NCI-H1092 treated with DMSO at 0.1 percent for 48 hours (cell line): ENCODE data around the gene PTPRM.
A peak's percentile ranks its signal among the peaks of the same experiment; 100 is the strongest.

ENCODE experiments used
- DNase-seq: peaks from one replicate; lab custom pipeline; 2025; lab: John Stamatoyannopoulos, UW

The PTPRM gene

GRCh38 chr18:8116341-8117005, 549.4 kb downstream of the PTPRM start:
- DNase-seq: no peak

- DNase-seq: no peak
These were observed 549.9 kb downstream of the PTPRM start for GRCh38 chr18:8117006-8117371.

GRCh38 chr18:8121101-8121500, 554.0 kb downstream of the PTPRM start:
- no peak for DNase-seq

- no peak for DNase-seq
These were observed 554.9 kb downstream of the PTPRM start for GRCh38 chr18:8121942-8122480.

- no peak for DNase-seq
These were observed 557.4 kb downstream of the PTPRM start for GRCh38 chr18:8124232-8125146.

- DNase-seq: no peak
These were observed 563.0 kb downstream of the PTPRM start for GRCh38 chr18:8130096-8130495.

GRCh38 chr18:8133032-8133431, 565.9 kb downstream of the PTPRM start:
- no peak for DNase-seq

GRCh38 chr18:8133888-8134287, 566.8 kb downstream of the PTPRM start:
- no peak for DNase-seq

GRCh38 chr18:8139127-8139527, 572.0 kb downstream of the PTPRM start:
- DNase-seq: no peak

GRCh38 chr18:8139891-8140406, 572.8 kb downstream of the PTPRM start:
- DNase-seq: no peak

GRCh38 chr18:8140841-8141501, 573.9 kb downstream of the PTPRM start:
- DNase-seq: no peak

GRCh38 chr18:8142131-8142711, 575.1 kb downstream of the PTPRM start:
- DNase-seq: no peak

- DNase-seq: no peak
These were observed 575.8 kb downstream of the PTPRM start for GRCh38 chr18:8142932-8143331.

- no peak for DNase-seq
These were observed 584.1 kb downstream of the PTPRM start for GRCh38 chr18:8151181-8151580.

- DNase-seq: no peak
These were observed 586.9 kb downstream of the PTPRM start for GRCh38 chr18:8153887-8154583.

GRCh38 chr18:8162802-8163201, 595.7 kb downstream of the PTPRM start:
- peak; percentile 59 for DNase-seq

- DNase-seq: no peak
These were observed 596.3 kb downstream of the PTPRM start for GRCh38 chr18:8163286-8163959.

- no peak for DNase-seq
These were observed 598.0 kb downstream of the PTPRM start for GRCh38 chr18:8165095-8165494.

GRCh38 chr18:8167026-8167425, 599.9 kb downstream of the PTPRM start:
- DNase-seq: no peak

GRCh38 chr18:8167673-8168072, 600.6 kb downstream of the PTPRM start:
- no peak for DNase-seq

GRCh38 chr18:8169722-8170121, 602.6 kb downstream of the PTPRM start:
- no peak for DNase-seq
